SU-DHL-6 (cell line): ENCODE data around the gene PHTF2.

Experiments
- H2AFZ ChIP-seq: fragments of 200-600 bp; sonication (generic); 2 replicates; pipeline ENCODE4 v1.6.1; 2014; ENCODE audit warnings: low read depth, mild to moderate bottlenecking, moderate library complexity, mixed read lengths, antibody characterized with exemption, low read length; ENCODE audit not compliant: severe bottlenecking
- H3F3A ChIP-seq: fragments of 200-600 bp; shearing (Covaris generic); 2 replicates; pipeline ENCODE4 v1.6.0; 2016; ENCODE audit warnings: antibody characterized with exemption, mild to moderate bottlenecking; ENCODE audit not compliant: insufficient read depth
- H3K27ac ChIP-seq: fragments of 200-600 bp; sonication (generic); 2 replicates; pipeline ENCODE4 v1.5.1; 2016; ENCODE audit warnings: low read depth, mild to moderate bottlenecking, low read length, moderate library complexity, mixed read lengths
- H3K27me3 ChIP-seq: fragments of 200-600 bp; sonication (generic), shearing (Covaris generic); 2 replicates; pipeline ENCODE4 v1.6.0; 2014; ENCODE audit warnings: mild to moderate bottlenecking, low read length
- H3K36me3 ChIP-seq: fragments of 200-600 bp; sonication (generic); 2 replicates; pipeline ENCODE4 v1.6.1; 2014; ENCODE audit warnings: mild to moderate bottlenecking, low read length, mixed read lengths
- H3K4me2 ChIP-seq: fragments of 300-600, 200-600 bp; shearing (Covaris generic), sonication (generic); 2 replicates; pipeline ENCODE4 v1.6.0; 2014; ENCODE audit warnings: low read length, low read depth, mild to moderate bottlenecking; ENCODE audit not compliant: poor library complexity, severe bottlenecking
- H3K4me3 ChIP-seq: fragments of 200-600 bp; sonication (generic); 2 replicates; pipeline ENCODE4 v1.5.1; 2014; ENCODE audit warnings: antibody characterized with exemption, low read length, mild to moderate bottlenecking, mixed read lengths; ENCODE audit not compliant: insufficient read depth, poor library complexity, severe bottlenecking
- H3K79me2 ChIP-seq: fragments of 200-600 bp; sonication (generic); 2 replicates; pipeline ENCODE4 v1.6.1; 2014; ENCODE audit warnings: mild to moderate bottlenecking, low read length, moderate library complexity; ENCODE audit not compliant: insufficient read depth
- H3K9ac ChIP-seq: fragments of 200-600 bp; sonication (generic); 2 replicates; pipeline ENCODE4 v1.7.0; 2014; ENCODE audit warnings: mild to moderate bottlenecking, low read length
- H3K9me2 ChIP-seq: fragments of 200-600 bp; sonication (generic); replicated peaks from 2 replicates; pipeline ENCODE4 v1.6.1; 2014; ENCODE audit warnings: low read length; ENCODE audit not compliant: insufficient read depth
- H3K9me3 ChIP-seq: fragments of 200-600 bp; sonication (generic); 2 replicates; pipeline ENCODE4 v1.6.1; 2014; ENCODE audit warnings: low read length, mixed read lengths; ENCODE audit not compliant: insufficient read depth
- H4K20me1 ChIP-seq: fragments of 200-600 bp; sonication (generic); 2 replicates; pipeline ENCODE4 v1.6.1; 2014; ENCODE audit warnings: low read depth, mild to moderate bottlenecking, antibody characterized with exemption, low read length, moderate library complexity, mixed read lengths
- EZH2phosphoT487 ChIP-seq: fragments of 200-600 bp; sonication (generic), shearing (Covaris generic); conservative IDR thresholded peaks from 2 replicates; pipeline ENCODE4 v1.6.1; 2018; ENCODE audit warnings: mild to moderate bottlenecking, antibody characterized with exemption, low read length, moderate library complexity, mixed read lengths
- TF ChIP-seq, protein P1 (sequence below): fragments of 200-600 bp; sonication (generic); IDR thresholded peaks from one replicate; pipeline ENCODE4 v1.5.1; 2017; ENCODE audit warnings: antibody characterized with exemption, mild to moderate bottlenecking, low read length, moderate library complexity; ENCODE audit not compliant: insufficient read depth, poor library complexity, severe bottlenecking

PHTF2 gene

GRCh38 chr7:77800158-77800557 is 1.6 kb downstream of the PHTF2 start:
- peak overlapping the region; percentile 79 for H3K9ac ChIP-seq
- peak overlapping the region; percentile 86 for H3K4me3 ChIP-seq
- TF ChIP-seq, protein P1, sequence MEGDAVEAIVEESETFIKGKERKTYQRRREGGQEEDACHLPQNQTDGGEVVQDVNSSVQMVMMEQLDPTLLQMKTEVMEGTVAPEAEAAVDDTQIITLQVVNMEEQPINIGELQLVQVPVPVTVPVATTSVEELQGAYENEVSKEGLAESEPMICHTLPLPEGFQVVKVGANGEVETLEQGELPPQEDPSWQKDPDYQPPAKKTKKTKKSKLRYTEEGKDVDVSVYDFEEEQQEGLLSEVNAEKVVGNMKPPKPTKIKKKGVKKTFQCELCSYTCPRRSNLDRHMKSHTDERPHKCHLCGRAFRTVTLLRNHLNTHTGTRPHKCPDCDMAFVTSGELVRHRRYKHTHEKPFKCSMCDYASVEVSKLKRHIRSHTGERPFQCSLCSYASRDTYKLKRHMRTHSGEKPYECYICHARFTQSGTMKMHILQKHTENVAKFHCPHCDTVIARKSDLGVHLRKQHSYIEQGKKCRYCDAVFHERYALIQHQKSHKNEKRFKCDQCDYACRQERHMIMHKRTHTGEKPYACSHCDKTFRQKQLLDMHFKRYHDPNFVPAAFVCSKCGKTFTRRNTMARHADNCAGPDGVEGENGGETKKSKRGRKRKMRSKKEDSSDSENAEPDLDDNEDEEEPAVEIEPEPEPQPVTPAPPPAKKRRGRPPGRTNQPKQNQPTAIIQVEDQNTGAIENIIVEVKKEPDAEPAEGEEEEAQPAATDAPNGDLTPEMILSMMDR, result no peak
- H2AFZ ChIP-seq, result no peak overlapping the region
- H3K27ac ChIP-seq, result peak overlapping the region; percentile 84
- H3K79me2 ChIP-seq, result peaks cover 97% of the 10 kb centered on the region
- peaks cover 16% of the 10 kb centered on the region for H4K20me1 ChIP-seq
- no peaks in the 10 kb centered on the region for H3K9me2 ChIP-seq
- H3K9me3 ChIP-seq, result no peaks in the 10 kb centered on the region
- no peaks in the 10 kb centered on the region for H3K27me3 ChIP-seq
- peaks cover 34% of the 10 kb centered on the region for H3F3A ChIP-seq
- peaks cover 14% of the 10 kb centered on the region for H3K36me3 ChIP-seq
- peak overlapping the region; percentile 92 for H3K4me2 ChIP-seq

DNA sequence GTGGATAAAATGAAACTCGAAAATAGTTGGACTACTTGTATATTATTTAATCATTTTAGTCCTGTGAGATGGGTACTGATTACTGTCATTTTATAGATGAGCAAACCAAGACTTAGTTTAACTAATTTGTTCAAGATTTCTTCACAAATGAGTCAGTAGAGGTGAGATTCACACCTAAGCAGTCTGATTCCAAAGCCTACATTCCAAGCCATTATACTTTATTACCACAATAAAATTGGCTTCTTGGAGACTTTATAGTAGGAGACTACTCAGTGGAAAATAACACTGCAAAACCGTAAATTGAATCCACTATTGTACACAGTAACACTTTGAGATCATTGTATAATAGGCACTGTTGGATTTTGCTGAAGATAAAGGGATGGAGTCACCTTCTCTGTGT is 2.2 kb downstream of the PHTF2 start:
- Histone ChIP-seq H3K79me2 (peaks cover 97% of the 10 kb centered on the region), H3K9me3 (0 out of 2 replicates have a peak, but pooled peaks cover 6% of the 10 kb centered on the region), H3K4me2 (peak overlapping the region; percentile 92), H3K9ac (peak overlapping the region; percentile 79), H3K36me3 (peaks cover 20% of the 10 kb centered on the region), H3K9me2 (no peaks in the 10 kb centered on the region), H3K4me3 (peak overlapping the region; percentile 86), H4K20me1 (peaks cover 22% of the 10 kb centered on the region), H2AFZ (no peak overlapping the region), H3K27ac (peak overlapping the region; percentile 84), H3F3A (peaks cover 37% of the 10 kb centered on the region), H3K27me3 (no peaks in the 10 kb centered on the region)
- TF ChIP-seq, protein P1, result no peak
- no peak for TF ChIP-seq EZH2phosphoT487

DNA sequence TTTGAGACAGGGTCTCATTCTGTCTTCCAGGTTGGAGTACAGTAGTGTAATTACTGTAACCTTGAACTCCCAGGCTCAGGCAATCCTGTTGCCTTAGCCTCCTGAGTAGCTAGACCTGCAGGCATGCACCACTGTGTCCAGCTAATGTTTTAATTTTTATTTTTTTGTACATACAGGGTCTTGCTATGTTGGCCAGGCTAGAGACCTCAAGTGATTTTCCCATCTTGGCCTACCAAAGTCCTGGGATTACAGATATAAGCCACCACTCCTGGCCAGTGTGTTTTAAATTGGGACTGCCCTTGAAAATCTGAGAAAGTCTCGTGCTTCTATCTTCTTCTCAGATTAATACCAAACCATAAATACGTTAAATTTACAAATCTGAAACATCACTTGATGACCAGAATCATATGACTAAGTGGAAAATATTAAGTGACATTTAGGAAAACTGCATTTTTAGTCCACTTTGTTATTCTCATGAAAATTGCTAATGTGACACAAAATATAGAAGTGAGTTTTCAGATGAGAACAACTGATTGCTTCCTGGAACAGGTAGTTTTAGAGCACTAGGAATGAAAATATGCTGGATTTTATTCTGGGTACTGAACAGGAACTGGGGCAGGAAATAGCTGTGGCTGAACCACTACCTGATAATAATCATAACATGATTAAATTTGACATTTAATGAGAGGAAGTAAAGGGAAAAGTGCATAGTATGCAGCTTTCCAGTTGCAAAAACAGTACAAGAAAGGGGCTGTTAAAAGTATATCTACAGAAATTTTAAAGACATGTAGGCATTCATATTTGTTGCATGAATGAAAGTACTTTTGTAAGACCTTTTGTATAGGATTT is 4.2 kb downstream of the PHTF2 start:
- H3K4me2 ChIP-seq, result peak overlapping the region; percentile 92
- peak overlapping the region; percentile 10 for H3K9ac ChIP-seq
- no peaks in the 10 kb centered on the region for H3K27me3 ChIP-seq
- peak overlapping the region; percentile 84 for H3K27ac ChIP-seq
- no peak for TF ChIP-seq EZH2phosphoT487
- TF ChIP-seq, protein P1, result no peak
- peaks cover 37% of the 10 kb centered on the region for H3F3A ChIP-seq
- peaks cover 13% of the 10 kb centered on the region; the same call in 1 of the 2 replicates for H3K9me3 ChIP-seq
- peaks cover 36% of the 10 kb centered on the region for H4K20me1 ChIP-seq
- H3K79me2 ChIP-seq, result peaks cover 97% of the 10 kb centered on the region
- peak overlapping the region; percentile 13 for H3K4me3 ChIP-seq
- H2AFZ ChIP-seq, result no peak overlapping the region
- no peaks in the 10 kb centered on the region for H3K9me2 ChIP-seq
- peaks cover 30% of the 10 kb centered on the region for H3K36me3 ChIP-seq
